CD4-positive, alpha-beta T cell (primary cell): ENCODE data around the gene RBM19. TPM values are rescaled to one million over a fixed set of nuclear protein-coding genes. Genes with fewer than 3 reads are reported as not detected.

ENCODE experiments used
- ATAC-seq: fragments of 200-7000 bp; cut with Tn5 transposase; one replicate; pipeline ENCODE4 v1.10.0; 2022; ENCODE audit warnings: mild to moderate bottlenecking; ENCODE audit not compliant: poor library complexity
- CTCF ChIA-PET: fragments of 350-600 bp; sonication (Branson Sonifier 250); formaldehyde crosslinking; loops from one replicate; lab custom pipeline; 2021; ENCODE audit warnings: antibody characterized with exemption, inconsistent platforms; lab: Charles Lee
- POLR2A ChIA-PET: fragments of 350-600 bp; sonication (Branson Sonifier 250); formaldehyde crosslinking; loops from one replicate; lab custom pipeline; 2021; ENCODE audit warnings: antibody characterized with exemption, inconsistent platforms; lab: Charles Lee
- DNase-seq, 14 experiments: peaks; one replicate each; pipeline ENCODE4 v3.0.0-alpha.2; 2013 to 2020; ENCODE audit warnings: mixed read lengths in 2 of 14
- H3K27ac ChIP-seq, 2 donors: one replicate each; pipeline versions ENCODE4 v1.5.1 to v1.7.0; 2013; ENCODE audit warnings: low read length in 2 of 2, low read depth in 1 of 2, mild to moderate bottlenecking in 1 of 2
- H3K27me3 ChIP-seq, 2 experiments: 1 replicate in 1 of 2; 2 replicates in 1 of 2; pipeline versions ENCODE4 v1.6.1 to v1.7.0; 2013; ENCODE audit warnings: low read length in 2 of 2, control low read depth in 1 of 2, mild to moderate bottlenecking in 1 of 2, moderate library complexity in 1 of 2; ENCODE audit not compliant: insufficient read depth in 2 of 2, control insufficient read depth in 1 of 2
- H3K36me3 ChIP-seq: one replicate; pipeline ENCODE4 v1.6.1; 2013; ENCODE audit warnings: low read length, control low read depth; ENCODE audit not compliant: insufficient read depth
- H3K4me1 ChIP-seq: one replicate; pipeline ENCODE4 v1.6.1; 2013; ENCODE audit warnings: low read length, control low read depth; ENCODE audit not compliant: insufficient read depth
- H3K4me3 ChIP-seq: one replicate; pipeline ENCODE4 v1.5.1; 2013; ENCODE audit warnings: mild to moderate bottlenecking, low read length, moderate library complexity
- H3K9me3 ChIP-seq, 2 experiments: 1 replicate in 1 of 2; 2 replicates in 1 of 2; pipeline versions ENCODE4 v1.6.1 to v1.7.0; 2013; ENCODE audit warnings: low read length in 2 of 2, mild to moderate bottlenecking in 2 of 2, control low read depth in 1 of 2, moderate library complexity in 1 of 2; ENCODE audit not compliant: control insufficient read depth in 1 of 2, insufficient read depth in 1 of 2
- H3K27ac Mint-ChIP-seq: one replicate; pipeline ENCODE4 v1.8.0; 2020; ENCODE audit warnings: mixed read lengths
- H3K27me3 Mint-ChIP-seq: one replicate; pipeline ENCODE4 v1.8.0; 2021; ENCODE audit warnings: mixed read lengths
- H3K36me3 Mint-ChIP-seq: one replicate; pipeline ENCODE4 v1.8.0; 2021; ENCODE audit warnings: low read depth, mixed read lengths
- H3K4me1 Mint-ChIP-seq: one replicate; pipeline ENCODE4 v1.8.0; 2021; ENCODE audit warnings: low read depth, mixed read lengths
- H3K4me3 Mint-ChIP-seq: one replicate; pipeline ENCODE4 v1.8.0; 2020; ENCODE audit warnings: mild to moderate bottlenecking, mixed read lengths
- H3K9me3 Mint-ChIP-seq: one replicate; pipeline ENCODE4 v1.8.0; 2020; ENCODE audit warnings: mixed read lengths
- intact Hi-C, 2 experiments: fragments of 100-400 bp; cut with DNase I in 1 of 2; cut with micrococcal nuclease in 1 of 2; formaldehyde crosslinking; loops; one replicate each; pipeline versions ENCODE4 v1.15.1 to v1.9.0; 2023 to 2025; cut with DNase I, micrococcal nuclease
- total RNA-seq, 174 experiments: library from RNA in 2 of 174; stranded (reverse) in 2 of 174; gene quantifications; one replicate each; pipeline ENCODE4 v1.2.3 and lab custom pipeline; 2021 to 2026
- TF ChIP-seq, protein P1 (sequence below): fragments of 200-600 bp; IDR thresholded peaks from one replicate; pipeline ENCODE4 v1.8.0; 2022; ENCODE audit warnings: antibody characterized with exemption, mild to moderate bottlenecking

Gene RBM19
- total RNA-seq, 2 experiments from 2014 or later, result 57.1 to 58.5 TPM

DNA sequence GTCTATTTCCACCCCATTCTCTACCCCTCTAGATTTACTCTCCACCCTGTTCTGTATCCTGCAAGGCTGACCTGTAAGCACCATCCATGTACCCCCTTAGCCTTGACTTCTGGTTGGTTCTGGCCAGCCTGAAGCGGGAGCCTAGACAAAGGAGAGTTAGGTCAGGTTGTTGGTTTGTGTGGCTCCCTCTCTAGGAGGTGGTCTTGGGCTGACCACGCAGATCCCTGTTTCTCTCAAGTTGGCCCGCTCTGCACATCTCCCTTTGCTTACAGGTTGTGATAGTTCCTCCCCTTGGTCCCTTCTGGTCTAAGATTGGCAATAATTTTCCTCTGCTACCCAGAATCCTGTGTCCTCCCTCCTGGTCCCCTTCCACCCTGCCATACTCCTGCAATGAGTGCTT is 38.3 kb upstream of the RBM19 start:
- Histone ChIP-seq H3K27ac (no peak overlapping the region), H3K4me3 (no peak overlapping the region), H3K9me3 (no peaks in the 10 kb centered on the region), H3K36me3 (no peaks in the 10 kb centered on the region), H3K27me3 (peaks cover 12 to 21% of the 10 kb centered on the region in 2 experiments), H3K4me1 (no peaks in the 10 kb centered on the region)
- Mint-ChIP-seq H3K9me3 (no peaks in the 10 kb centered on the region), H3K27ac (no peak overlapping the region), H3K4me3 (no peak overlapping the region), H3K27me3 (peaks cover 52% of the 10 kb centered on the region), H3K36me3 (no peaks in the 10 kb centered on the region), H3K4me1 (no peaks in the 10 kb centered on the region)
- intact Hi-C loops, result no loop called here
- TF ChIP-seq, protein P1, sequence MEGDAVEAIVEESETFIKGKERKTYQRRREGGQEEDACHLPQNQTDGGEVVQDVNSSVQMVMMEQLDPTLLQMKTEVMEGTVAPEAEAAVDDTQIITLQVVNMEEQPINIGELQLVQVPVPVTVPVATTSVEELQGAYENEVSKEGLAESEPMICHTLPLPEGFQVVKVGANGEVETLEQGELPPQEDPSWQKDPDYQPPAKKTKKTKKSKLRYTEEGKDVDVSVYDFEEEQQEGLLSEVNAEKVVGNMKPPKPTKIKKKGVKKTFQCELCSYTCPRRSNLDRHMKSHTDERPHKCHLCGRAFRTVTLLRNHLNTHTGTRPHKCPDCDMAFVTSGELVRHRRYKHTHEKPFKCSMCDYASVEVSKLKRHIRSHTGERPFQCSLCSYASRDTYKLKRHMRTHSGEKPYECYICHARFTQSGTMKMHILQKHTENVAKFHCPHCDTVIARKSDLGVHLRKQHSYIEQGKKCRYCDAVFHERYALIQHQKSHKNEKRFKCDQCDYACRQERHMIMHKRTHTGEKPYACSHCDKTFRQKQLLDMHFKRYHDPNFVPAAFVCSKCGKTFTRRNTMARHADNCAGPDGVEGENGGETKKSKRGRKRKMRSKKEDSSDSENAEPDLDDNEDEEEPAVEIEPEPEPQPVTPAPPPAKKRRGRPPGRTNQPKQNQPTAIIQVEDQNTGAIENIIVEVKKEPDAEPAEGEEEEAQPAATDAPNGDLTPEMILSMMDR, result no peak
- ATAC-seq, result no peak
- CTCF ChIA-PET, result no interaction called here
- DNase-seq, result no peak
- POLR2A ChIA-PET, result no interaction called here

DNA sequence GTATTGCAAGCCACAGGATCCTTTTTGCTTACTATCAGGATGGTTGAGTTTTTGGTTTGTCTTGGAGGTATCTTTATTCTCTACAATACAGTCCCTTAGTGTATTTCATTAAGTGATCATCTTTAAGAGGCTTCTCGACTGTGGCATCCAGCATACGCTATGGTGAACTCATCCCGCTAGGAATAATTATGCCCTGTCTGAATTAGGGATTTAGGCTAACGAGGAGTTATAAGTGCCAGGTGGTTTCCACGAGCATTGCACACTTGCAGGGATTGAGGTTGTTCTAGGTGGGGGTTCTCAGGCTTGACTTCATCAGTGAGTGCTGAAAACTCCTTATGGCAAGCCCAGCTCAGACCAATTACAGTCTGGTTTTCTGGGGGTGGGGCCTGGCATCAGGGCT is 37.2 kb upstream of the RBM19 start:
- Mint-ChIP-seq H3K27me3 (peaks cover 51% of the 10 kb centered on the region), H3K4me3 (no peak overlapping the region), H3K4me1 (no peaks in the 10 kb centered on the region), H3K27ac (no peak overlapping the region), H3K36me3 (no peaks in the 10 kb centered on the region), H3K9me3 (no peaks in the 10 kb centered on the region)
- Histone ChIP-seq H3K4me1 (no peaks in the 10 kb centered on the region), H3K9me3 (no peaks in the 10 kb centered on the region), H3K27me3 (peaks cover 12 to 21% of the 10 kb centered on the region in 2 experiments), H3K4me3 (no peak overlapping the region), H3K36me3 (no peaks in the 10 kb centered on the region), H3K27ac (no peak overlapping the region)
- CTCF ChIA-PET, result no interaction called here
- ATAC-seq (no peak), DNase-seq (no peak)
- POLR2A ChIA-PET, result no interaction called here
- TF ChIP-seq, protein P1, result no peak
- intact Hi-C loops, result no loop called here

DNA sequence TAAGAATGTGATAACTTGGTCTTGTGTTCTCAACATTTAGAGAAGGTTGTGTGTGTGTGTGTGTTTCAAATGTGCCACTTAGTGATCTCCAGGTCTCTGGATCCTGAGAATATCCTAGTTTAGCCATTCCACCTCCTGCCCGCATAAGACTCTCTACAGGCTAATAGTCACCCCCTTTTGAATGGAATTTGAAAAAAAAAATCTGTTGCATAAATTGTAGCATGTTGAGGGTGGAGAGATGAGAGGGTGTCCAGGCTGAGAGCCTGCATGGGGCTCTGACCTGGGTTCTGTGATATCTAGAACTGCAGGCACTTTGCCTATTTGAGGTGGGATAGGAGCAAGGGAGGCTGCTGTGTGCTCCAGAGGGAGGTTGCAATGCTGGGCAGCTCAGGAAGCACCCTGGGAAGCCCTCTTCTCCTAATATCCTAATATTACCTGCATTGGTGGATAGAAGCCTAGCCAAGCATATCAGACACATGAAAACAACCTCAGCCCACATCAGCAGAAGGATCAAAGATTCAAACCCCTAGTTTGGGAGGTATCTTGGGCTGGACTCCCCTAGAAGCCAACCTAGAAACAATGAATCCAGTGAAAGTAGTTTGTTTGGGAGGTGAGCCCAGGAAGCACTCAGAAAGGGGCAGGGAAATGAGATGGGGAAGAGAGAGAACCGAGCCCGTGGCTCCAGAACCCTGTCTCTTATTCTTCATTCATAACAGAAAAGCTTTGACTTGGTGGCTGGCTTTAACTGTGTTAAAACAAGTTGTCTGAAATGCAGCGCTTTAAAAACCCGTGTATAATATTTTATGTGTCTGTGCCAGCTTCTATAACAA is 35.6 kb upstream of the RBM19 start:
- Histone ChIP-seq H3K9me3 (no peaks in the 10 kb centered on the region), H3K4me3 (no peak overlapping the region), H3K36me3 (no peaks in the 10 kb centered on the region), H3K27me3 (peaks cover 7 to 21% of the 10 kb centered on the region in 2 experiments), H3K27ac (no peak overlapping the region), H3K4me1 (no peaks in the 10 kb centered on the region)
- DNase-seq, result no peak
- Mint-ChIP-seq H3K9me3 (no peaks in the 10 kb centered on the region), H3K27ac (no peak overlapping the region), H3K36me3 (no peaks in the 10 kb centered on the region), H3K4me1 (no peaks in the 10 kb centered on the region), H3K27me3 (peaks cover 45% of the 10 kb centered on the region), H3K4me3 (no peak overlapping the region)
- CTCF ChIA-PET, result no interaction called here
- TF ChIP-seq, protein P1, result no peak
- ATAC-seq, result no peak
- intact Hi-C loops, result no loop called here
- POLR2A ChIA-PET, result no interaction called here
